Tibial nerve (tissue), 3 donors: ENCODE measurements around the gene FYCO1.

Experiments
- CTCF ChIP-seq, 5 experiments: fragments of 200-600 bp in 3 of 5; fragments of 450-650 bp in 2 of 5; sonication (generic) in 3 of 5; IDR thresholded peaks; one replicate each; pipeline ENCODE4 v1.5.1; 2016 to 2019; ENCODE audit warnings: antibody characterized with exemption in 5 of 5, mild to moderate bottlenecking in 3 of 5, moderate library complexity in 2 of 5
- POLR2A ChIP-seq, 2 donors: fragments of 450-650 bp; IDR thresholded peaks; one replicate each; pipeline ENCODE4 v1.6.1; 2017; ENCODE audit warnings: antibody characterized with exemption in 2 of 2, mild to moderate bottlenecking in 2 of 2, moderate library complexity in 2 of 2

GRCh38 chr3:46031269-46031668 lies 35.6 kb upstream of the FYCO1 start:
- no peak for TF ChIP-seq CTCF (IDR thresholded peaks at IDR 0.05)
- TF ChIP-seq POLR2A (IDR thresholded peaks at IDR 0.05), result no peak
